GM21367 (cell line): Measurements from ENCODE around the gene SPON1.

ENCODE experiments used
- ATAC-seq: cut with Tn5 transposase; IDR thresholded peaks from one replicate; pipeline ENCODE4 v1.9.1; 2021; ENCODE audit not compliant: unreplicated experiment

The SPON1 gene

DNA sequence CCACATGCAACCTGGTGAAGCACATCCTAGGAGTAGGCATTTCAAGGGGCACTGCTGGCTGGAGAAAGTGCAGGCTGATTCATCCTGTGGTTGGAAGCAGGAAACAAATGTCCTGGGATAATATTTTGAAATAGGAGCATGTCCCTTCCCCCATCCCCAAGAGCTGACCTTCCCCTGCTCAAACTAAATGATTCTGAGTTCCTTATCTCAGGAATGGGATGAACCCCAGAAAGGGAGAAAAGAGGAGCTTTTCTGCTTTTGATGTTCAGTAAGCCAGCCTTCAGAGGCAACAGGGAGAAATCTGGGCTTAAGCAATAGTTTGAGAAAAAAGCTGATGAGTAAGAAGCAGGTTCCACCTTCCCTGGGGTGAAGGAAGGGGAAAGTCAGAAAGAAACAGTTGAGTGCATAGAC is 19.5 kb upstream of the SPON1 start:
- no peak for ATAC-seq

DNA sequence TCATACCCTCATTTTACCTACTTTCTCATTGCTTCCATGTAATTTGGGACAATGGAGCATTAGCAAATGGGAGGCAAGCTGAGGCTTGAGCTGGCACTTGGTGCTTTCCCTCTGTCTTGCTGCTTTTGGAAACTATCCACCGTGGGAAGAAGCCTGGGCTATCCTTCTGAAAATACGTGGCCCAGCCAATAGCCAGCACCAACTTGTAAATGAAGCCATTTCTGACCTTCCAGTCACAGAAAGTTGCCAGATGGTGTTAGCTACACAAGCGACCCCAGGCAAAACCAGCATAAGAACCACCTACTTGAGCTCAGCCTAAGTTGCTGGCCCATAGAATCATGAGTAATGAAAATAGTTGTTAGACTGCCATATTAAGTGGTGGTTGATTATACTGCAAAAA is 18.5 kb upstream of the SPON1 start:
- no peak for ATAC-seq

DNA sequence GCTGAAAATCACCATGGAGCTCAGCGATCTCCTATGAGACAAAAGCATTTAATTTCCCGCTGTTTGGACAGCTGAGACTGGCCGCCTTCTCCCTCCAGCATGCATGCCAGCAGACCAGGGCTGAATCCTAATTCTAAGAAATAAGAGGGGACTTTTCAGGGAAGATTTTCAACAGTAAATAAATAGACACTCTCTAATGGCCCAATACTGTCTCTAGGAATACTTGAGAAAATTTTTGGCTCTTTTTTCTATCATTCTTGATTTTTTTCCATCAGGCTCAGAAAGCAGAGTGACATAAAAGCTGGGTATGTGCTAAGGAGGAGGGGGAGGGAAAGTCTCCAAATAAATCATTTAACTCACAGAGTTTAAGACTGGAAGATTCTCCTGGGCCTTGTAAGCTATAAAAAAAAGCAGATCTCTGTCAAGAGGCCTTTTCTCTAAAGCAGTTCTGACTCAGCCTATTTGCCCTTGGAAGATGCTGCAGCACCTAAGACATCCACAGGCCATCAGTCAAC is 17.6 kb upstream of the SPON1 start:
- ATAC-seq, result no peak

DNA sequence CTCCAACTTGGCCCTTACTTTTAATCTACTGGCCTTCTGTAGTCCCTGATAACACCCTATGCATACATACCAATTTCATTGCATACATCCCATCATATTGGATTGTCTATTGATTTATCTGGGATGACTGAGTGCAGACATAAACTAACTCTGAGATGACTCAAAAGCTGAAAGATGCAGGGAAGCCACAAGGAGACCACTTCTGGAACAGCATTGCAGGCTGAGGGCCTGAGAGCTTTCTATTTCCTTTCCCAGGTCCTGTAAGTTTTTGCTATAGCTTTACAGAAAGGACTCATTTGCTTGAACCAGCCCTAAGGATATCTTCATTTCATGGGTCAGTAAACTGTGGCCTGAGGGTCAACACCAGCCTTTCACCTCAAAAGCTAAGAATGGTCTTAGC is 15.1 kb upstream of the SPON1 start:
- no peak for ATAC-seq

DNA sequence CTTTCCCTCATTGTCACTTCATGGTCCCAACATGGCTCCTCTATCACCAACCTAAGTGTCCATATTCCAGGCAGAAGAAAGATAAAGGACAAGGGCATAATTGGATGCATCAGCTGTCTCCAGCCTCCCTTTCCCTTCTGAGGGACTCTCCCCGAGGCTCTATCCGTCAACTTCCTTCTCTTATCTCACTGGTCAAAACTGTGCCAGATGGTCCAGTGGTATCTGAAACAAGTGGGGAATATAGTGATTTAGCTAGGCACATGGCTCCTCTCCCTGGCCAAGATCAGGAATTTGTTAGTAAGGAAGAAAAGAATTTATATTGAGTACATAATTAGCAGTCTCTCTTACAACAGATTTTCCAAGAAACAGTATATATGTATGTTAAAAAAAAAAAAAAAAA is 12.6 kb upstream of the SPON1 start:
- no peak for ATAC-seq

DNA sequence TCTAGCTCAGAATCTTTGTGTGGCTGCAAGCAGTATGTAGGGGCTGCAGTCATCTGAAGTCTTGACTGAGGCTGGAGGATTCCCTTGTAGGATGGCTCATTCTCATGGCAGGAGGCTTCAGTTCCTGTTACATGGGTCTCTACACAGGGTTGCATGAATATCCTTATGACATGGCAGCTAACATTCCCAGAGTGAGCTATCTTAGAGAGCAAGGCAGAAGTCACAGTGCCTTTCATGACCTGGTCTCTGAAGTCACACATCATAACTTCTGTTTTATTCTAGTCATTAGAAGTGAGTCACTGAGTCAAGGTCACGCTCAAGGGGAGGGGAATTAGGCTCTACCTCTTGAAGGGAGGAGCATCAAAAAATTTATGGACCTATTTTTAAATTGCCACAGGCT is 10.3 kb upstream of the SPON1 start:
- no peak for ATAC-seq

DNA sequence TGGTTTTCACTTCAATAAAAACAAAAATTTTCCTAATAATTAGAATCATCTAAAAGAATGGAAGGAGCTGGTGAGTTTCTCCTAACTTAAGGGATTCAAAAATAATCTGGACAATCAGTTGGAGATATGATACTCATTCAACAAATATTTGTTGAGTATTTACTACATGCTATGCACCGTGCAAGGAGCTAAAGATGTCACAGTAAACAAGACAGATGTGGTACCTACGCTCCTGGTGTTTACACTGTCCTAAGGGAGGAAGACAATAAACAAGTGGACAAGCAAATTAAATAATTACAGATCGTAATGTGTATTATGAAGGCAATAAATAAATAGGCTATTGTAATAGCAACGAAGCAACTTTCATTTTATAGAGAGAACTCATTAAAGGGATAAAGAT is 9.9 kb upstream of the SPON1 start:
- no peak for ATAC-seq

DNA sequence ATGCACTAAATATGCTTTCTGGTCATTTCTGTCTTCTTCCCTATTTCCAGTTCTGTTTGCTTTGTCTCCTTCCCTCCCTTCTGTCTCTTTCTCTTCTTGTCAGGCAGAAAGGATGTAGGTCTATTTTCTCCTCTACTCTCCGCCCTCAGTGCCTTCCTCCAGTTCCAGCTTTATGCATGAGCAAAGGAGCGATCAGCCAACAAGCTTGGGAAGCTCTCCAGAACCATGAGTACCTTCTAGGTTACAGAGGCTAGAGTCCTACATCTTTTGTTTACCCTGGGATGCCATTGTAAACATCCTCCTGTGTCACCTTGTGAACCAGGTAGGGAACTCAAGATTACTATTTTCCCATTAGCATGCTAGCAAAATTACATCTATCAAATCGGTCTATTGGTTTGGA is 7.9 kb upstream of the SPON1 start:
- ATAC-seq, result no peak

DNA sequence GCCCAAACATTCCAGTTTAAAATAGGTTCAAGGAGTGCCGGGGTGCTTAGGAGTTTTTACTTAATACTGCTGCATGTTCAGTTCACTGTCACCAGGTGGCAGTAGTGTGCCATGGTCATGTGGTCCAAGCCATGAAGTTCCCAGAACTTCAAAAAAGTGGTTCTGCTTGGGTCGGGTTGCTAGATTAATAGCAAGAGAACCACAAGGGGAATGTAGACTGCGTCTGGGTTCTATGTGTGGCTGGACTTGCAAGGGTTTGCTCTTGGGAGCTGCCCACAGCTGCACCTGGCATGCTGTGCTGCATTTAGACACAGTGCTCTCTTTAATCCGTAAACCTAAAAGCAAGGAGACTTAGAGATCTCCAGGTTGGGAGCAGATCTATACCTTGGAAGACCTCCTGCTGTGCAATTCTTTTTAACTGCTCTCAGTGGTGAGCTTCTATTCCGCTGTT is 6.5 kb upstream of the SPON1 start:
- peak; percentile 62 for ATAC-seq

DNA sequence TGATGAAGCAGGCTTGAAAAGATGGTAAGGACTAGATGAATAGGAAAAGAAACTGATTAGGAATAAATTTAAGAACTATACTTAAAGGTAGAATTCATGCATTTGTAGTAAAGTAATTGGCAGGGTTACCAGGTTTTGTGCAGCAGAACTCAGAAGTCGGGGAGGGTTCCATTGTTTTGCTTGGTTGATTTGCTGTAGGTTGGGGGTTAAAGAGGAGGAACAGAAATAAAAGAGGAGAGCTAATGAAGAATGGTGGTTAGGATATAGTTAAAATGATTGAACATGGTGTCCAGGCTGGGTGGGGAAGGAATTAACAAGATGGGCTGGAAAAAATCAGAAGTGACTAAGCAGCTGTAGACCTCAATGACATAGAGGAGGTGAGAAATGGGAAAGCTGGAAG is 5.5 kb upstream of the SPON1 start:
- no peak for ATAC-seq

DNA sequence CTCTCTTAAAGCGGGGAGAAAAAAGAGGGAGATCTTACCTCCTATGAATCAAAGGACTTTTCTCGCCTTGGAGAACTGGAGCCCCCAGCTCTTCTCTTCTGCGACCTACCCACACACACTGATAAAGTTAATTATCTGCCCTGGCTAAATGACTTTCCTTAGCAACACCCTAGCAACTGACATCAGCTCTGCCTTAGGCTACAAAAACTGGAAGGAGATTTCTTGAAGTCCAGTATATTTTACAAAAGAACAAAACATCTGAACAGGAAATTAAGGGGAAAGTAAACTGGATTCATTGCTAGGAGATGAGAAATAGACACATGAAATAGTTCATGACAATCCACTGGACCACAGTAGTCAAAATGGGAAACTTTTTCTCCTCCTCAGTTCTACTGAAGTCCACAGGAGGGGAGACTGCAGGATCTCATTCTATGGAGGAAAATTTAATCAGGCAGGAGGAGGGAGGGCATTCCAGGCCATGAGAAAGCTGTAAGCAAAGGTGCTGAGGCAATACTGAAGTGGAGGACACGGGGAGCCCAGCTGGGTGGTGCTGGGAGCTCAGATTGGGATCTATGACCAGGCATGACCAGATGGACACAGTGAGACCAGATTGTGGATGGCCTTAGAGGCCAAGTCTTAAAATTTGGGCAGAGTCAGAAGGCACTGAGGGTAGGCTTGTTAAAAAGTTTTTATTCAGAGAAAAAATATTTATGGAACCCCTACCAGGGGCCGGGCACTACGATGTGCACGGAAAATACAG is 3.7 kb upstream of the SPON1 start:
- no peak for ATAC-seq

DNA sequence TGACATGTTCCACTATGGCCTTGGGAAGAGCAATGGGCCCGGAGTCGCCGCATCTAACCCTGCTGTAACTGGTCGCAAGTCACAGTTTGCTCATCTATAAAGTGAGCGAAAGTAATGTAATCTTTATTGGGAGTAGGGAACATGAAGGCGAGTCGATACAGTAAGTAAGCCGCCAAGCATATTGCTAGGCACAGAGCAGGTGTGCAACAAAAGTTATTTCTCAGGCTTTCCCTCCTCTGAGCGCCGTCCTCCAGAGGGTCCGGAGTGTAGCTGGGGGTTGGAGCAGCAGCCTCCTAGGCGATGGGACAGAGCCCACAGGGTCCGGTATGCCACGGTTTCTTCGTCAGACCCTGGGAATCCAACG is 343 bp upstream of the SPON1 start:
- ATAC-seq, result no peak

DNA sequence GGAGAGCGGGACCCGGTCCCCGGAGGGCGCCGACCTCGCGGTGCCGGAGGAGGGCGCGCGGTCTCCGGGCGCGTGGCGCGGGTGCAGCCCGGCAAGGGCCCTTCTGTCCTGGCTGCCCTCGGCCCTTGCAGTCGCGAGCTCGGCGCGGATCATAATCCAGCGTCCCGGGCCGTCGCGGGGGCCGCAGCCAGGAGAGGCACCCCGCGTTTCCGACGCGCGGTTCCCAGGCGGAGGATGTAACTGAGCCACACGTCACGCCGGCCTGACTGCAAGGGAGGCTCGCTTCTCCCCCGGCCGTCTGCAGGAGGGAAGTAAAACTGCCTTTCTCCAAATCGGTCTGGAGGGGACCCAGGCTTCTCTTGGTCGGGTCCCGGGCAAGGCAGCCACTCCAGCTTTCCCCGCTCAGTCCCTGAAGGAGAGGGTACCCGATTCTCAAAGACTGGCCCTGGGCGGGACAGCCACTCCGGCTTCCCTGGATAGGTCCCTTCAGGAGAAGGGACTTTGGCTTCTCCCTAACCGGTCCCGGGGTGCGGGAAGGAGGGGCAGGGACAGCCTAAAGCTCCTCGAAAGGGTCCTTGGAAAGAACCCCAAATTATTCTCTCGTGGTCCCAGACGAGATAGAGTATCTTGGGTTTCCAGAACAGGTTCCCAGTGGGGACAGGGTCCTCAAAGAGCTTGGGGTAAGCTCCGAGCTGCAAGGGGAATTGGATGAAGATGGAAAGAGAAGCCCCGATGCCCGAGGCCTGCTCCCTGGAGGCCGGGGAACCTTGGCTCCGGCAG is 836 bp downstream of the SPON1 start:
- ATAC-seq, result no peak

DNA sequence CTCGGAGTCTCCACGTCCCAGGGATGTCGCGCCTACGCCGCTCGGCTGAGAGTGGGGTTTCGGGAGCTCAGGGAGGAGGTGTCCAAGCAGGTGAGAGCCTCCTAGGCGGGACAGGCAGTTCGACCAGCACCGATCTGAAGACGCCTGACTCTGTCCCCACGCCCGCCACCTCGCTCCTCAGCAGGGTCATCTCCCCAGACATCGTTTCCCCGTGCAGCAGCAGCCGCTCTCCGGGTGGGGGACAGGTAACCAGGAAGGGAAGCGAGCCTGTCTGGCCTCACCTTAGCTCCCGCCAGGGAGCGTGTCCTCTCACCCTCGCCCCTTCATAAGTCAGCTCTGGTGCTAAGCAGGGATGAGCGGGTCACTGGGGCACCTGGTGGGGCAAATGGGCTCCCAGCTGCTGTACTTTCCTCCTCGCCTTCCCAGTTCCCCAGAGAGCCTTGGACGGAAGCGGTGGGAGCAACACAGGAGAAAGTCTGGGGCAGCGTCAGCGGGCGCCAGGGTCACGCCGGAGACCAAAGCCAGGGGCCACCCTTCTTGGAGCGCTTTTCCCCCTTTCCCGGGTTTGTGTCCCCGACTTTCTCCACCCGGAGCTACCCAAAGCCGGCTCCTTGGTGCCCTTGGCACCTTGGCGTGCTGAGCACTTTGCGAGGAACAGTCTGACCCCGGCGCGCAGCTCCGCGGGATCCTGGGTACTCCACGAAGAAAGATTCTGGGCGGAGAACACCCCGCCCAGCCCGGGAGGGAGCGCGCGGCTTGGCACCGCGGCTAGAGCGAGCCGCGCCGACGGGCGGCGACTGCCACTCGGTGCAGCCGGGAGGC is 1.6 kb downstream of the SPON1 start:
- ATAC-seq, result no peak

DNA sequence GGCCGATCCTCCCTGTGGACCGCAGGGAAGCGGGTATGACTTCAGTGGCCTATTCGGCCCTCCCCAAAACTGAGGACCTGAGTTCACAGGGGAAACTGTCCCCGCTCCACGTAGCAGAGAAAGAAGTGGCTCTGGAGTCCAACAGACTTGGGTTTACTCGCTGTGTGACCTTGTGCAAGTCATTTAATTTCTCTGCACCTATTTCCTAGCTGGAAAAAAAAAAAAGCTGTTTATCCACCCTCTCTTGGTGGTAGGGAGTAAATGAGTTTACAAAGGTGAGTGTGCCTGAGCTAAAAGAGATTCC is 2.2 kb downstream of the SPON1 start:
- no peak for ATAC-seq

DNA sequence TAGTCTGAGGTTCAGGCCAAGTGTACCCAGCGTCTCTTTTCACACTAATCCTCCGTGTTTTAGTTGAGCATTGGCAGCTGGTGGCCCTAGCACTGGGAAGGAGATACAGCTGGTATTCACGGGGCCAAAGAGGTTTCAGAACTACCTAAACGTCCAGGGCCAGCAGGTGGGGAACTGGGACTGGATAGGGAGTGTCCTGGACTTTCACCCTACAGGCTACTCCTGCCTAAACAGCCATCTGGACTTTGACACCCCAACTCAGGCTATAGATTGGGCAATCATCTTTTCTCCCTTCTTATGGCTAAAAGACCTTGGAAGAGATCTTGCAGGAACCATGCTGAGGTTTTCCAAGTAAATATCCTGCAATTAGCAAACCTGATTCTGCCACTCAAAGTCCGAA is 2.8 kb downstream of the SPON1 start:
- no peak for ATAC-seq

DNA sequence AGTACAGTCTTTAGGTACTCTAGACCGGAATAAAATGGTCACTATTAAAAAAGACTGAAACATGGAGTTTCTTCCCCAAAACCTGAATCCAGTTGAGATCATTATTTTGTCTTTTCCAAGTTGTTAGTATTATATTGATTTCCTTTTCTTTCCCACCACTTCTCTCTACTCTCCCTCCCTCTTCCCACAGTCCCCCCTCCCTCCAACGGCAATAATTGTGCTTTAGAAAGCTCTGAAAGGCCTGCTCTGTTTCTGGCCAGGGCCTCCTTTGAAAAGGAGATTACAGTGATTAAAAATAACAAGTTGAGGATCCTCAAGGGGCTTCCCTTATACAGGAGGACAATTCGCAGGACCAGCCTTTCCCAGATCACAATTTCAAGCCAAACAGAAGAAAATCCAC is 3.5 kb downstream of the SPON1 start:
- ATAC-seq, result no peak

DNA sequence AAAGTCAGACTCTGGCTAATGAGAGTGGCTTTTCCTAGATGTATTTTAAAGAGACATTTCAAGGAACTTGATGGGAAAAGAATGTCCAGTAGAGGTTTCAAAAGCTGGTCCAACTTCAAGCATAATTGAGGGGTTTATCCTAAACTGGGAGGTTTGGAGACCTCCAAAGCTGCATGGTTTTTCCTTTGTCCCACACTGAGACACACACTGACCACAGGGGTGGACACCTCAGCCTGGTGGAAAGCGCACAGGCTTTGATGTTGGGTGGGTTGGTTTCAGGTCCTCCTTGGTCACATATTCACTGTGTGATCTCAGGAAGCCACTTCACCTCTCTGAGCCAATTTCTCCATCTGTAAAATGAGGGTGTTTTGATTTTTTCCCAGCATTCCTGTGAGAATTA is 4.0 kb downstream of the SPON1 start:
- ATAC-seq, result no peak

DNA sequence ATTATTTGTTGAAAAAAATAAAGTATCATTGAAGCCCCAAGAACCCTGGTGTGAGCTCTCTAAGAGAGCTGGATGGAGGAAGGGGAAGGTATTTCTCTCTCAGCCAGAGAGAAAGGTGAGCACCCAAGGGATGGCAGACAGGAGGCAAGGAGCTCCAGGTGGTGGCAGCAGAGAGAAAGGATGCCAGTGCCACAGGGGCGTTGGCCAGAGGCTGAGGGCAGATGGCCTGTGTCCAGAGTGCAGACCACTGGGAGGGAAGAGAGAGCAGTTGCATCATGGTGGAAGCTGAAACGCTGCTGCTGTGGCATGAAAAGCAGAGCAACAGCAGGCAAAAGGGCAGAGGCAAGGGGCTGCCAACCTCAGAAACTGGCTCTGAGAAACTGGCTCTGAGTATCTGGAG is 8.5 kb downstream of the SPON1 start:
- no peak for ATAC-seq

DNA sequence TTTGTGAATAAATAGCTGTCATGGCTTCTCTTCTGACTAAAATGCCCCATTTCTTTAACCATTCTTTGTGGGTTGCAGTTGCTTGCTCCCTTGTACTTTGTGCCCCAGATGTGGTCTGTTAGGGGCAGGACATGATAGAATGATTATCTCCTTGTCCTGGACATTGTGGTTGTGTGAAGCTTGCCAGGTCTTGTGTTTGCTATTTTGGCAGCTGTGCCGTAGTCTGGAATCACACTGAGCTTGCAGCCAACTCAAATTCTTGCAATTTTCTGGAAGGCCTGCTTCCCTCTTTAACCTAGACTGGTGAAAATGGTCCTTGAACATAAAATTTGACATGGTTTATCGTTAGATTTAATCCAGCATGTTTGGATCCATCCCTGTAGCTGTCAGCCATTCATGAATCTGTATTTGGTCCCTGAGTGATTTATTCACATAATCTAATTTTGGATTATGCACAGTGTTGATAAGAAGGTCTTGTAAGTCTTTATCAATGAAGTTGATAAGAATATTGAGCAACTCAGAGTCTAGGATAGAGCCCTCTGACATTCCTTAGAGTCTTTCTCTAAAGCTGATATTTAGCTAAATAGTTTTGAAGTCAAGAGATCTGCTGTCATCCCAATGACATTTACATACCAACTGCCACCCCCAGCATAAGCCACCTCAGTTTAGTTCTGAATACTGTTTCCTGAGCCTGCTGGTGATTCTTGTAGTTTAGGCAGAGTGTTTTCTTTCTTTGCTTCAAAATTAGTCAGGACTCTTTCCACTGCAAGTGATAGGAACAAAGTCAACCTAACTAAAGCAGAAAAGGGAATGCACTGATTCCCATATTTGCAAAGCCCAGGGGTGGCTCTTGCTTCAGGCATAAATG is 9.8 kb downstream of the SPON1 start:
- ATAC-seq, result no peak

DNA sequence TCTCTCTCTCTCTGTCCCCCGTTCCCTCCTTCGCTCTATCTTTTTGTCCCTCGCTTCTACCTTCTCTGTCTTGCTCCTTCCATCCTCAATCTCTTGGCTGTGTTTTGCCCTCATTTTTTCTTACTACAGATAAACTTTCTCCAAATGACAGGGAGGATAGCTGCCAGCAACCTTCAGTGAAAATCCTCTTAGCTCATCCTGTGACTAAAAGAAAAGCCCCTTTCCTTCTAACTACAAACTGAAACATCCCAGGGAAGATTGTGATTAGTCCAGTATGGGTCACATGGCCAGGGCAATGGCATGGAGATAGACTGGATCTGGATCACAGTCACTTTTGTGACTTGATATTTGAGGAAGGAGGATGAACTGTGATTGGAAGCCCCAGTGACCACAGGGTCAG is 10.4 kb downstream of the SPON1 start:
- ATAC-seq, result no peak
